Lower leg skin (tissue), 3 donors: ENCODE results near the gene FARS2.

Source experiments
- POLR2A ChIP-seq, 2 donors: fragments of 450-650 bp; IDR thresholded peaks; one replicate each; pipeline ENCODE4 v1.6.1; 2016 to 2017; ENCODE audit warnings: antibody characterized with exemption in 2 of 2, mild to moderate bottlenecking in 1 of 2, moderate library complexity in 1 of 2
- TF ChIP-seq, protein P1 (sequence below), 3 donors: fragments of 450-650 bp; IDR thresholded peaks; one replicate each; pipeline ENCODE4 v1.5.1; 2016; ENCODE audit warnings: antibody characterized with exemption in 3 of 3, mild to moderate bottlenecking in 3 of 3, moderate library complexity in 2 of 3

DNA sequence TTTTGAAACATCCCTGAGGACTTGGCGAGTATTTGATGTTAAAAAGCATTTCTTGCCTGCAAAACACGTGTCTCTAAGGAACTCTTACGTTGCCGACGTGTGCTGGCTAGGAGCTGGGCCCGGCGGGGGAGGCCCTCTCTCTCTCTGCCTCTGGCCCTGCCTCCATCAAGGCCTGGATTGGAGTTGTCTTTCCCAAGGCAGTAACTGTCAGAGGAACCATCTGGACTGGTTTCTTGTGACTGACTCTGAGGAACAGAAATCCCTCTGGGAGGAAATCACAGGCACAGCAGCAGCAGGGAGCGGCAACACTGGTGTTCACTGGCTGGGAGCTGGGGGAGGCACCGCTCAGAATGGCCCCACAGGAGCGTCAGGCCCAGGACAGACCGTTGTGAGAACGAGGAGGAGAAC, 501.3 kb downstream of the FARS2 start:
- TF ChIP-seq, protein P1, sequence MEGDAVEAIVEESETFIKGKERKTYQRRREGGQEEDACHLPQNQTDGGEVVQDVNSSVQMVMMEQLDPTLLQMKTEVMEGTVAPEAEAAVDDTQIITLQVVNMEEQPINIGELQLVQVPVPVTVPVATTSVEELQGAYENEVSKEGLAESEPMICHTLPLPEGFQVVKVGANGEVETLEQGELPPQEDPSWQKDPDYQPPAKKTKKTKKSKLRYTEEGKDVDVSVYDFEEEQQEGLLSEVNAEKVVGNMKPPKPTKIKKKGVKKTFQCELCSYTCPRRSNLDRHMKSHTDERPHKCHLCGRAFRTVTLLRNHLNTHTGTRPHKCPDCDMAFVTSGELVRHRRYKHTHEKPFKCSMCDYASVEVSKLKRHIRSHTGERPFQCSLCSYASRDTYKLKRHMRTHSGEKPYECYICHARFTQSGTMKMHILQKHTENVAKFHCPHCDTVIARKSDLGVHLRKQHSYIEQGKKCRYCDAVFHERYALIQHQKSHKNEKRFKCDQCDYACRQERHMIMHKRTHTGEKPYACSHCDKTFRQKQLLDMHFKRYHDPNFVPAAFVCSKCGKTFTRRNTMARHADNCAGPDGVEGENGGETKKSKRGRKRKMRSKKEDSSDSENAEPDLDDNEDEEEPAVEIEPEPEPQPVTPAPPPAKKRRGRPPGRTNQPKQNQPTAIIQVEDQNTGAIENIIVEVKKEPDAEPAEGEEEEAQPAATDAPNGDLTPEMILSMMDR (IDR thresholded peaks at IDR 0.05), result no peak
- TF ChIP-seq POLR2A (IDR thresholded peaks at IDR 0.05), result no peak
